ENCODE measurements around the gene LYRM4. TPM values are rescaled to one million over a fixed set of nuclear protein-coding genes. Genes with fewer than 3 reads are reported as not detected.

LYRM4 gene
- total and polyA plus RNA-seq, 2 experiments from 2014 or later, result 51.0 to 62.0 TPM

GRCh38 chr6:5179917-5180316, 80.8 kb downstream of the LYRM4 start:
- no peaks in the 10 kb centered on the region for H3K36me3 ChIP-seq (ENCODE audit: insufficient read depth)
- peaks cover 12% of the 10 kb centered on the region for H3K4me1 Mint-ChIP-seq
- TF ChIP-seq ETS1 (IDR thresholded peaks at IDR 0.05), result no peak
- no peak for TF ChIP-seq NANOG (IDR thresholded peaks at IDR 0.05; ENCODE audit: borderline replicate concordance)
- no peak for TF ChIP-seq REST (IDR thresholded peaks at IDR 0.05; ENCODE audit: unreplicated experiment)
- TF ChIP-seq ZNF462 (CRISPR knock-in tag; IDR thresholded peaks at IDR 0.05), result no peak
- no peak for TF ChIP-seq CREB1 (CRISPR knock-in tag; IDR thresholded peaks at IDR 0.05; ENCODE audit: low read depth)
- TF ChIP-seq JUNB (IDR thresholded peaks at IDR 0.05; ENCODE audit: unreplicated experiment), result no peak
- TF ChIP-seq ZNF114 (CRISPR knock-in tag; IDR thresholded peaks at IDR 0.05), result no peak
- H3K27me3 Mint-ChIP-seq (ENCODE audit: insufficient read depth, low read depth, poor library complexity), result peaks cover 2% of the 10 kb centered on the region
- no peaks in the 10 kb centered on the region; the same call in none of the 2 replicates for H4K20me1 ChIP-seq (replicated peaks; ENCODE audit: insufficient read depth)
- ATAC-seq (no peak), DNase-seq (ENCODE audit: low spot score) (no peak)
- peaks cover 1% of the 10 kb centered on the region for H3K4me1 ChIP-seq (ENCODE audit: insufficient read depth)
- no peaks in the 10 kb centered on the region for H3K79me2 ChIP-seq (replicated peaks; ENCODE audit: insufficient read depth)
- no peak overlapping the region for H3K27ac ChIP-seq (ENCODE audit: low read depth)
- no peak overlapping the region for H3K4me3 ChIP-seq
- H3K27ac Mint-ChIP-seq, result no peak overlapping the region
- no peaks in the 10 kb centered on the region for H3K36me3 Mint-ChIP-seq (ENCODE audit: low read depth)
- no peak overlapping the region for H2AFZ ChIP-seq
- no peak overlapping the region for H3K4me2 ChIP-seq
- no peaks in the 10 kb centered on the region for H3K9me3 Mint-ChIP-seq
- no peak overlapping the region for H3K4me3 Mint-ChIP-seq
- no peaks in the 10 kb centered on the region for H3K27me3 ChIP-seq (ENCODE audit: insufficient read depth)
- H3K9me2 ChIP-seq (ENCODE audit: insufficient read depth), result no peaks in the 10 kb centered on the region
- no peaks in the 10 kb centered on the region for H3F3A ChIP-seq (replicated peaks; ENCODE audit: low read depth)
